IPS-20b (cell line): ENCODE data around the gene TREM2.

Experiments
- H3K27ac ChIP-seq: one replicate; pipeline ENCODE4 v1.5.1; 2013; ENCODE audit warnings: low read length
- H3K27me3 ChIP-seq: 2 replicates; pipeline ENCODE4 v1.6.1; 2013; ENCODE audit warnings: mild to moderate bottlenecking, low read length, inconsistent platforms; ENCODE audit not compliant: insufficient read depth
- H3K36me3 ChIP-seq: 2 replicates; pipeline ENCODE4 v1.6.1; 2013; ENCODE audit warnings: low read depth, mild to moderate bottlenecking, inconsistent platforms, low read length, moderate library complexity; ENCODE audit not compliant: insufficient read depth
- H3K4me1 ChIP-seq: 2 replicates; pipeline ENCODE4 v1.6.1; 2013; ENCODE audit warnings: mild to moderate bottlenecking, control low read depth, inconsistent platforms, low read length, moderate library complexity; ENCODE audit not compliant: insufficient read depth
- H3K4me3 ChIP-seq: 2 replicates; pipeline ENCODE4 v1.5.1; 2013; ENCODE audit warnings: mild to moderate bottlenecking, low read length, inconsistent platforms
- H3K9ac ChIP-seq: 2 replicates; pipeline ENCODE4 v1.6.1; 2013; ENCODE audit warnings: low read depth, mild to moderate bottlenecking, inconsistent platforms, low read length, moderate library complexity
- H3K9me3 ChIP-seq: 2 replicates; pipeline ENCODE4 v1.6.1; 2013; ENCODE audit warnings: mild to moderate bottlenecking, low read depth, low read length, inconsistent platforms; ENCODE audit not compliant: insufficient read depth

Gene TREM2

DNA sequence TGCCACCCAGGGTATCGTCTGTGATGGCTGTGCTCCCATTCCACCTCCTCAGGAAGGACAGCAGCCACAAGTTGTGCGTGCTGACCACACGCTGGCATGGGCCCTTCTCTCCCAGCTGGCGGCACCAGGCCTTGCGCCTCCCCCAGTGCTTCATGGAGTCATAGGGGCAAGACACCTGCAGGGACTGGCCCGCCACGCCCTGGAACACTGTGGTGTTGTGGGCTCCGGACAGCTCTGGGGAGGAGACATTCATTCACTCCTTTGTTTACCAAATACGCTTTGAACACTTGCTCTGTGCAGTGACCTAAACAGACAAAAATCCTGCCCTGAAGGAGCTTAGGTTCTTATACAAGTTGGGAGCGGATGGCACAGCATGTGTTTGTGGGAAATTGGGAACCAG is 1.5 kb downstream of the TREM2 start:
- Histone ChIP-seq H3K9me3 (no peaks in the 10 kb centered on the region), H3K27ac (no peak overlapping the region), H3K9ac (no peak overlapping the region), H3K36me3 (no peaks in the 10 kb centered on the region), H3K27me3 (no peaks in the 10 kb centered on the region), H3K4me3 (no peak overlapping the region), H3K4me1 (no peaks in the 10 kb centered on the region)

GRCh38 chr6:41160933-41161332 is 2.0 kb downstream of the TREM2 start:
- no peak overlapping the region for H3K27ac ChIP-seq
- H3K4me3 ChIP-seq = no peak overlapping the region
- H3K36me3 ChIP-seq = no peaks in the 10 kb centered on the region
- no peaks in the 10 kb centered on the region for H3K9me3 ChIP-seq
- no peaks in the 10 kb centered on the region for H3K4me1 ChIP-seq
- H3K9ac ChIP-seq = no peak overlapping the region
- H3K27me3 ChIP-seq = no peaks in the 10 kb centered on the region

- Histone ChIP-seq H3K4me1 (no peaks in the 10 kb centered on the region), H3K27ac (no peak overlapping the region), H3K9ac (no peak overlapping the region), H3K27me3 (no peaks in the 10 kb centered on the region), H3K4me3 (no peak overlapping the region), H3K36me3 (no peaks in the 10 kb centered on the region), H3K9me3 (no peaks in the 10 kb centered on the region)
These were observed 3.4 kb downstream of the TREM2 start for GRCh38 chr6:41159415-41160082.

DNA sequence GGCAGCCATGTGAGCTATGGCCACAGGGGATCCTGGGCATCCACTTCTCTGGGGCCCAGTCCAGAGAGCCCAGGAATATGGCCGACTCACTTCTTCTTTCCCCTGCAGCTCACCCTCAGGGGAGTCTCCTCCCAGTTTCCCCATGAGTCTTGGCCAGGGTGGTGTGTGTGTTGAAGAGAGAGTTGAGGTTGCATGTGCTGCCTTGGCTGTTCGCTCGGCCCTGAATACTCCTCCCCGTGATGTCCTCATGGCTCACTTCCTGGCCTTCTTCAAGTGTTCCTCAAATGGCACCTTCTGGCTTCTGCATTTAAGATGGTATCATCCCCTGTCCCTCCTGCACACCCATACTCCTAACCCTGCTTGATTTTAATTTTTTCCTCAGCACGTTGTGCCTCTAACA is 5.6 kb downstream of the TREM2 start:
- Histone ChIP-seq H3K27me3 (no peaks in the 10 kb centered on the region), H3K36me3 (no peaks in the 10 kb centered on the region), H3K9ac (no peak overlapping the region), H3K27ac (no peak overlapping the region), H3K4me3 (no peak overlapping the region), H3K9me3 (no peaks in the 10 kb centered on the region), H3K4me1 (no peaks in the 10 kb centered on the region)

DNA sequence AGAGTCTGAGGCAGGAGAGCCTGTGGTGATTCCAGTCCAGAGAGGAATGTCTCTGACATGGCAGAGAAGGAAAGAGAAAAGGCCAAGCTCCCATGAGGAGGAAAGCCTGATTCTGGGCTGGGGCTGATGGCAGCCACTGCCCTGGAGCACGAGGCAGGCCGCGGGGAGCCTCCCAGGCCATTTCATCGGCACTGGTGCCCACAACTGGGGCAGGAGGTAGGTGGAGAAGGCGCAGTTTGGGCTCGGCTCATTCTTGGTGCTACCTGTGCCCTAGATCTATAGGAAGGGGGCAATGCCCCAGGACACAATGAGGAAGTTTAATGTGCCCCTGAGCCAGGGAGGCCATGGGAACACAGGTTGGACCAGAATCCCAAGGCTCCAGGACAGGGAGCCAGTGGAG is 6.1 kb downstream of the TREM2 start:
- Histone ChIP-seq H3K36me3 (no peaks in the 10 kb centered on the region), H3K4me1 (no peaks in the 10 kb centered on the region), H3K9ac (no peak overlapping the region), H3K4me3 (no peak overlapping the region), H3K27me3 (no peaks in the 10 kb centered on the region), H3K27ac (no peak overlapping the region), H3K9me3 (no peaks in the 10 kb centered on the region)

DNA sequence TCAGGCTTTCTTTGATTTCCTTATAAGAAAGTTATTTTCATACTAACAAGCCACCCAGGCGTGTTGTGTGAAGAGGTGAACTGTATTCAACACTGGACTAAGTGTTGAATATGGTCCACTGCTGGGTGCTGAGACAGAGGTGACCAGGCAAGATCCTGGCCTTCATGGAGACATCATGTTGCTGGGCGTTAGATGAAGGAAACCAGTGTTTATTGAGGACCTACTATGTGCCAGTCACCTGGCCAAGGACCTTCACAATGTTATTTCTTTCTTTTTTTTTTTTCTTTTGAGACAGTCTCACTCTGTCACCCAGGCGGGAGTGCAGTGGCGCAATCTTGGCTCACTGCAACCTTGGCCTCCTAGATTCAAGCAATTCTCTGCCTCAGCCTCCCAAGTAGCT is 6.9 kb downstream of the TREM2 start:
- H3K27ac ChIP-seq = no peak overlapping the region
- H3K27me3 ChIP-seq = no peaks in the 10 kb centered on the region
- no peak overlapping the region for H3K9ac ChIP-seq
- no peaks in the 10 kb centered on the region for H3K36me3 ChIP-seq
- H3K4me1 ChIP-seq = no peaks in the 10 kb centered on the region
- H3K4me3 ChIP-seq = no peak overlapping the region
- H3K9me3 ChIP-seq = no peaks in the 10 kb centered on the region

DNA sequence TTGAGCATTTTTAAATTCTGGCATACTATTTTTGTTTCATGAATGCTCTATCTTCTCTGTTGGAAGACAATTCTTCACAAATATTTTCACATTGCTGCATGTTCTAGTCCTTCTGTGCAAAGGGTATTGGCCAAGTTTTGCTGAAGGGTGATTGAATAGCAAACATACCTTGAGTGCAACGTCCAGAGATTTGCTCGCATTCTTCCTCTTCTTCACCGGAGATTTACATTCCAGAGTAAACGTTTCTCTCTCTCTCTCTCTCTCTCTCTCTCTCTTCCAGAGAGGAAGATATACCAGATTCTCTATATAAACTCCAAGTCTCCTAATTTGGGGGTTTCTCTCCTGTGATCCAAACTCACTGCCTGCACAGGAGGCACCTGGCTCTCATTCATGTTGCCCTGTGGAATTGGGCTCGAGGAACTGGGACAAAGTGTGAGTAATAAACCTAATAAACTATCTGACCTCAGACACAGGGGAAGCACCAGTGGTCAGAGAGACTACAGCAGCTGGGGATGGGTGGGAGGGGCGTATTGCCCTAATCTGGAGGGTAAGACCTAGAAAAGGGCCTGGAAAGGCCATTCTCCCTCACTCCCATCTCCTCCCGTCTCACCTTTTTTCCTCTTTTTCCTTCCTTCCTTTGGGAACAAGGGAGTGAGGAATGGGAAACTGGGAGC is 7.6 kb downstream of the TREM2 start:
- Histone ChIP-seq H3K27ac (no peak overlapping the region), H3K9ac (no peak overlapping the region), H3K4me1 (no peaks in the 10 kb centered on the region), H3K9me3 (no peaks in the 10 kb centered on the region), H3K4me3 (no peak overlapping the region), H3K27me3 (no peaks in the 10 kb centered on the region), H3K36me3 (no peaks in the 10 kb centered on the region)

DNA sequence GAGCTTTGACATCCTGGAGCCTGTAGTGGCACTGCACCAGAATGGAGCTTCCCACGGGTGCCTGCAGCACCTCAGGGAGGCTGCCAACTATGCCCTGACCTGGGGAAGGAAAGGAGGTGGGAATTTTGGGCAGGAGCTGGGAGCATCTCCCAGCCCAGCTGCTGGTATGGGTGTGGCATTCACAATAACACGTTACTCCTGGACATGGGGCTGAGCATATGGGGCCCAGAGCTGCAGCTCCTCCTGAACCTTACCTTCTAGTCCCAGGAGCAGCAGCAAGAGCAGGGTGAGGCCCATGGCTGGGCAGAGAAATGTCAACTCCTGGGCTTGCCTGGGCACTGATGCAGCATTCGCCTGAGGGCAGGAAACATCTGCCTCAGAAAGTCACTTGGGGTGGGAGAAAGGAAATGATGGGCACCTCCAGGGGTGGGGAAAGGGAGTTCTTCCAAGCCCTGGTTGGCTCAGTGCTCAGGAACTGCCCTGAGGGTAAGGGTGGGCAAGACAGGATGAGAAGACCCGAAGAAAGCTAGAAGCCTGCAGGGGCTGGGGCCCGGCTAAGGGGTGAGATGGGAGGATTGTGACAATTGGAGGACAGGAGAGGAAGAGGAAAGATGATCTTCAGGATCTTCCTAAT is 8.8 kb downstream of the TREM2 start, which contains the start of gene TREML1:
TSS of gene TREML1 (minus strand) at position 356 of the 634 bp plus-strand sequence. CDS start at position 297, 59 bp downstream.
- Histone ChIP-seq H3K36me3 (no peaks in the 10 kb centered on the region), H3K4me1 (no peaks in the 10 kb centered on the region), H3K9me3 (no peaks in the 10 kb centered on the region), H3K9ac (no peak within 1 kb of the TSS), H3K4me3 (no peak within 1 kb of the TSS), H3K27me3 (no peaks in the 10 kb centered on the region), H3K27ac (no peak within 1 kb of the TSS)

- no peaks in the 10 kb centered on the region for H3K9me3 ChIP-seq
- H3K4me3 ChIP-seq = no peak overlapping the region
- no peaks in the 10 kb centered on the region for H3K27me3 ChIP-seq
- no peaks in the 10 kb centered on the region for H3K4me1 ChIP-seq
- H3K36me3 ChIP-seq = no peaks in the 10 kb centered on the region
- H3K27ac ChIP-seq = no peak overlapping the region
- no peak overlapping the region for H3K9ac ChIP-seq
These were observed 9.5 kb downstream of the TREM2 start for GRCh38 chr6:41153451-41153850.

GRCh38 chr6:41150671-41151070 is 12.2 kb downstream of the TREM2 start:
- H3K27me3 ChIP-seq = no peaks in the 10 kb centered on the region
- H3K27ac ChIP-seq = no peak overlapping the region
- H3K4me1 ChIP-seq = no peaks in the 10 kb centered on the region
- H3K36me3 ChIP-seq = no peaks in the 10 kb centered on the region
- H3K9ac ChIP-seq = no peak overlapping the region
- H3K4me3 ChIP-seq = no peak overlapping the region
- H3K9me3 ChIP-seq = no peaks in the 10 kb centered on the region

GRCh38 chr6:41147917-41148316 is 15.0 kb downstream of the TREM2 start:
- Histone ChIP-seq H3K27ac (no peak overlapping the region), H3K36me3 (no peaks in the 10 kb centered on the region), H3K9ac (no peak overlapping the region), H3K4me3 (no peak overlapping the region), H3K27me3 (no peaks in the 10 kb centered on the region), H3K9me3 (no peaks in the 10 kb centered on the region), H3K4me1 (no peaks in the 10 kb centered on the region)

- Histone ChIP-seq H3K36me3 (no peaks in the 10 kb centered on the region), H3K9ac (no peak overlapping the region), H3K4me3 (no peak overlapping the region), H3K4me1 (no peaks in the 10 kb centered on the region), H3K9me3 (no peaks in the 10 kb centered on the region), H3K27ac (no peak overlapping the region), H3K27me3 (no peaks in the 10 kb centered on the region)
These were observed 26.0 kb downstream of the TREM2 start for GRCh38 chr6:41136911-41137310.
